A549 (cell line): ENCODE measurements around the gene FSTL4. TPM values are rescaled to one million over a fixed set of nuclear protein-coding genes. Genes with fewer than 3 reads are reported as not detected.

Experiments
- ATAC-seq, 2 experiments: fragments of 200-7000 bp in 1 of 2; fragments of >200 bp in 1 of 2; cut with Nextera tagmentation in 1 of 2; cut with Tn5 transposase in 1 of 2; 3 replicates each; pipeline versions ENCODE4 v1.8.0 to v1.9.1; 2018 to 2020; ENCODE audit warnings: mild to moderate bottlenecking in 1 of 2, moderate library complexity in 1 of 2
- CTCF ChIA-PET: fragments of 300-600 bp; sonication (Branson Sonifier 250); formaldehyde crosslinking; extraction: SDS; loops from one replicate; lab custom pipeline; 2021; ENCODE audit warnings: antibody characterized with exemption, inconsistent platforms; lab: Yijun Ruan, JAX
- POLR2A ChIA-PET: fragments of 350-600 bp; formaldehyde crosslinking; extraction: SDS; loops from one replicate; lab custom pipeline; 2021; ENCODE audit warnings: antibody characterized with exemption, inconsistent platforms; lab: Yijun Ruan, JAX
- DNase-seq, 2 experiments: peaks; one replicate each; pipeline versions ENCODE4 v3.0.0 to v3.0.0-alpha.2; 2011 to 2016; ENCODE audit warnings: low read depth in 1 of 2, low spot score in 1 of 2
- FAIRE-seq: peaks from 2 replicates; lab custom pipeline; 2011; peaks lifted over from hg19 to GRCh38; lab: Jason Lieb, UNC
- H3K27ac ChIP-seq, 2 experiments: fragments of >200 bp; sonication (Bioruptor Twin); formaldehyde crosslinking; 3 replicates each; pipeline ENCODE4 v1.5.1; 2016 to 2017
- H3K4me1 ChIP-seq: fragments of >200 bp; sonication (Bioruptor Twin); formaldehyde crosslinking; 3 replicates; pipeline ENCODE4 v1.6.1; 2016
- H3K4me2 ChIP-seq: fragments of >200 bp; sonication (Bioruptor Twin); formaldehyde crosslinking; 3 replicates; pipeline ENCODE4 v1.6.1; 2016
- H3K4me3 ChIP-seq: fragments of >200 bp; sonication (Bioruptor Twin); formaldehyde crosslinking; 3 replicates; pipeline ENCODE4 v1.5.1; 2016
- H3K9me3 ChIP-seq: fragments of >200 bp; sonication (Bioruptor Twin); formaldehyde crosslinking; 3 replicates; pipeline ENCODE4 v1.6.1; 2016
- CEBPB ChIP-seq, 2 experiments: fragments of >200 bp in 1 of 2; sonication (Bioruptor Twin) in 1 of 2; formaldehyde crosslinking in 1 of 2; IDR thresholded peaks; 2 replicates each; pipeline ENCODE4 v1.6.1; 2012 to 2016
- EHF ChIP-seq: fragments of 250-450 bp; sonication (Bioruptor Pico); IDR thresholded peaks from 2 replicates; pipeline ENCODE4 v1.5.0; 2020; ENCODE audit warnings: mild to moderate bottlenecking
- EP300 ChIP-seq, 2 experiments: fragments of >200 bp; sonication (Bioruptor Twin); formaldehyde crosslinking; IDR thresholded peaks; 2 replicates in 1 of 2; 3 replicates in 1 of 2; pipeline ENCODE4 v1.6.1; 2016 to 2017
- ESRRA ChIP-seq: fragments of 150-350 bp; IDR thresholded peaks from 2 replicates; pipeline ENCODE4 v1.6.1; 2014; ENCODE audit warnings: mild to moderate bottlenecking, low read length, borderline replicate concordance
- GATA3 ChIP-seq: IDR thresholded peaks from 2 replicates; pipeline ENCODE4 v1.6.1; 2012; ENCODE audit warnings: borderline replicate concordance
- JUN ChIP-seq, 2 experiments: fragments of >200 bp; sonication (Bioruptor Twin); formaldehyde crosslinking; IDR thresholded peaks; 2 replicates in 1 of 2; 3 replicates in 1 of 2; pipeline ENCODE4 v1.6.1; 2016 to 2017
- KDM5A ChIP-seq: fragments of 200-600 bp; sonication (generic); IDR thresholded peaks from 2 replicates; pipeline ENCODE4 v1.6.1; 2016; ENCODE audit warnings: antibody characterized with exemption, mild to moderate bottlenecking
- MAZ ChIP-seq: fragments of 150-350 bp; IDR thresholded peaks from 2 replicates; pipeline ENCODE4 v1.6.1; 2014; ENCODE audit warnings: antibody characterized with exemption, low read depth, low read length, borderline replicate concordance
- NFE2L2 ChIP-seq: fragments of 150-350 bp; conservative IDR thresholded peaks from 2 replicates; pipeline ENCODE4 v1.6.1; 2014; ENCODE audit warnings: low read length
- PBX3 ChIP-seq: IDR thresholded peaks from 2 replicates; pipeline ENCODE4 v1.6.1; 2012
- PHF8 ChIP-seq: fragments of 200-600 bp; sonication (generic); IDR thresholded peaks from 2 replicates; pipeline ENCODE4 v1.6.1; 2016; ENCODE audit warnings: low read depth, mild to moderate bottlenecking, antibody characterized with exemption, moderate library complexity, borderline replicate concordance
- POLR2AphosphoS2 ChIP-seq: conservative IDR thresholded peaks from 2 replicates; pipeline ENCODE4 v1.6.1; 2012; ENCODE audit warnings: low read length, improper control_type of control experiment, inconsistent platforms
- RAD21 ChIP-seq, 2 experiments: fragments of >200 bp in 1 of 2; sonication (Bioruptor Twin) in 1 of 2; formaldehyde crosslinking in 1 of 2; IDR thresholded peaks in 1 of 2; conservative IDR thresholded peaks in 1 of 2; 2 replicates in 1 of 2; 3 replicates in 1 of 2; pipeline ENCODE4 v1.6.1; 2012 to 2018; ENCODE audit warnings: inconsistent platforms in 1 of 2
- RCOR1 ChIP-seq: fragments of 150-350 bp; IDR thresholded peaks from 2 replicates; pipeline ENCODE4 v1.6.1; 2014; ENCODE audit warnings: antibody characterized with exemption, low read length, low read depth
- RFX5 ChIP-seq: fragments of 450-650 bp; IDR thresholded peaks from 2 replicates; pipeline ENCODE4 v1.7.1; 2014; ENCODE audit warnings: antibody characterized with exemption, mild to moderate bottlenecking, moderate library complexity
- SMC3 ChIP-seq: fragments of >200 bp; sonication (Bioruptor Twin); formaldehyde crosslinking; IDR thresholded peaks from 3 replicates; pipeline ENCODE4 v1.6.1; 2018; ENCODE audit warnings: inconsistent platforms
- ZFP36 ChIP-seq: fragments of 450-650 bp; IDR thresholded peaks from 2 replicates; pipeline ENCODE4 v1.6.1; 2014; ENCODE audit warnings: borderline replicate concordance; ENCODE audit not compliant: partially characterized antibody
- WGBS: methylation state at CpG from one replicate; pipeline ENCODE4 v1.1.6; 2017; ENCODE audit errors: missing lambda C conversion rate; 5-methylcytosine and 5-hydroxymethylcytosine counted together
- polyA plus RNA-seq, 4 experiments: library from polyadenylated mRNA; depleted of rRNA in 3 of 4; stranded (reverse); fragments of >200 nt; fragmentation: RNase III in 1 of 4; extraction: RNeasy Plus Mini Kit Qiagen cat#74134 plus additional on column Dnase treatment in 1 of 4; gene quantifications; 2 replicates in 3 of 4; 3 replicates in 1 of 4; pipeline ENCODE4 v1.2.3, GENCODE V29; 2011 to 2017
- TF ChIP-seq, protein P1 (sequence below): IDR thresholded peaks from 2 replicates; pipeline ENCODE4 v1.6.1; 2012
- TF ChIP-seq, protein P2 (sequence below): fragments of 150-350 bp; IDR thresholded peaks from 2 replicates; pipeline ENCODE4 v1.6.1; 2014; ENCODE audit warnings: low read depth, mild to moderate bottlenecking, low read length
- TF ChIP-seq, protein P3 (sequence below): IDR thresholded peaks from 2 replicates; pipeline ENCODE4 v1.6.1; 2012; ENCODE audit warnings: low read depth, borderline replicate concordance
- TF ChIP-seq, protein P4 (sequence below): fragments of 200-600 bp; sonication (generic); IDR thresholded peaks from 2 replicates; pipeline ENCODE4 v1.6.1; 2016; ENCODE audit warnings: antibody characterized with exemption, mild to moderate bottlenecking, moderate library complexity

The FSTL4 gene
- polyA plus RNA-seq, 2 of the 4 experiments (the other 2 are of a cell fraction), result 1.6 to 1.8 TPM

DNA sequence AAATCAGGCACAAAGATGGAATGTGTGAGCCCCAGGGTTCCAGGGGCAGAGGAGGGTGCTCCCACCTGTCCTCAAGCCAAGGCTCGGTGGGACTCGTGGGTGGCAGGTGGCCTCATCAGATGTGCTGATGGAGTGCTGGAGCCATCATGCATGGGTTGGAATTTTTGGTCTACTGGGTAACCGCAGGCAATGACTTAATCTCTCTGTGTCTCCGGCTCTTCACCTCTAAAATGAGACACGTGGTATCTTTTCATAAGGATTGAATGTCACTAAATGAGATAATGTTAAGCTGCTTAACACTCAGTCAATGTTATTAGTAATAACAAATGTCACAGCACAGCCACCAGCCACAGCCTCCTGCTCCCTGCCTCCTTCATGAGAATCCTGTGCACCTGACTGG is 315.0 kb downstream of the FSTL4 start (continued):
- TF ChIP-seq, protein P1, sequence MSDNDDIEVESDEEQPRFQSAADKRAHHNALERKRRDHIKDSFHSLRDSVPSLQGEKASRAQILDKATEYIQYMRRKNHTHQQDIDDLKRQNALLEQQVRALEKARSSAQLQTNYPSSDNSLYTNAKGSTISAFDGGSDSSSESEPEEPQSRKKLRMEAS, result no peak
- TF ChIP-seq, protein P2, sequence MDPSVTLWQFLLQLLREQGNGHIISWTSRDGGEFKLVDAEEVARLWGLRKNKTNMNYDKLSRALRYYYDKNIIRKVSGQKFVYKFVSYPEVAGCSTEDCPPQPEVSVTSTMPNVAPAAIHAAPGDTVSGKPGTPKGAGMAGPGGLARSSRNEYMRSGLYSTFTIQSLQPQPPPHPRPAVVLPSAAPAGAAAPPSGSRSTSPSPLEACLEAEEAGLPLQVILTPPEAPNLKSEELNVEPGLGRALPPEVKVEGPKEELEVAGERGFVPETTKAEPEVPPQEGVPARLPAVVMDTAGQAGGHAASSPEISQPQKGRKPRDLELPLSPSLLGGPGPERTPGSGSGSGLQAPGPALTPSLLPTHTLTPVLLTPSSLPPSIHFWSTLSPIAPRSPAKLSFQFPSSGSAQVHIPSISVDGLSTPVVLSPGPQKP, result no peak
- TF ChIP-seq, protein P3, sequence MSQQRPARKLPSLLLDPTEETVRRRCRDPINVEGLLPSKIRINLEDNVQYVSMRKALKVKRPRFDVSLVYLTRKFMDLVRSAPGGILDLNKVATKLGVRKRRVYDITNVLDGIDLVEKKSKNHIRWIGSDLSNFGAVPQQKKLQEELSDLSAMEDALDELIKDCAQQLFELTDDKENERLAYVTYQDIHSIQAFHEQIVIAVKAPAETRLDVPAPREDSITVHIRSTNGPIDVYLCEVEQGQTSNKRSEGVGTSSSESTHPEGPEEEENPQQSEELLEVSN, result no peak
- TF ChIP-seq CEBPB (IDR thresholded peaks at IDR 0.05) (no peak), RCOR1 (no peak), ZFP36 (no peak), POLR2AphosphoS2 (no peak), JUN (IDR thresholded peaks at IDR 0.05) (no peak)

GRCh38 chr5:133296624-133297023 is 315.7 kb downstream of the FSTL4 start:
- Histone ChIP-seq H3K4me1 (peaks cover 13% of the 10 kb centered on the region), H3K27ac (no peak overlapping the region), H3K4me3 (no peak overlapping the region), H3K4me2 (no peak overlapping the region), H3K9me3 (no peaks in the 10 kb centered on the region)
- TF ChIP-seq PHF8 (no peak), GATA3 (no peak), ESRRA (no peak), EHF (CRISPR knock-in tag) (no peak), SMC3 (no peak), RCOR1 (no peak), MAZ (no peak), KDM5A (no peak), EP300 (IDR thresholded peaks at IDR 0.05) (no peak), RFX5 (no peak), RAD21 (conservative IDR thresholded peaks at IDR 0.05 in 1 of 2, IDR thresholded peaks at IDR 0.05 in 1 of 2) (no peak), PBX3 (no peak)
- TF ChIP-seq, protein P3, result no peak
- TF ChIP-seq, protein P1, result no peak
- ChIA-PET CTCF (interaction anchor here (2.0 kb wide), 1 partner anchor 186 kb away, joined by 7 read pairs; no protein-coding TSS in a partner anchor), POLR2A (no interaction called here)
- FAIRE-seq (no peak), ATAC-seq (no peak), DNase-seq (no peak)
- 50% methylated on average over 5 of the region's 5 CpGs for WGBS

DNA sequence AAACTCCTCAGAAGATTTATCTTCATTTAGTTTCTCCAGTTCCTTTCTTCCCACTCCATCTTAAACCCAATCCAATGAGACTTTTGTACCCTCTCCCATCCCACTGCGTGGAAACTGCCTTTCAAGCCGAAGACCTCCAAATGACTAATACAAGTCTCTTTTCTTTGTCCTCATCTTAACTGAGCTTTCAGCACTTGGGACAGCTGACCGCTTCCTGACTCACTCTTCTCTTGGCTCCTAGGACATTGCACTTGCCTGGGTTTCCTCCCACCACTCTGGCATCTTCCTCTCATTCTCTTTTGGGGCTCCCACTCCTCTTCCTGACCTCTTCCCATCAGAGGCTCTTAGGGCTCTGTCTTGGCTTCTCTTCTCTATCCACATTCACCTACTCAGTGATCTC is 316.8 kb downstream of the FSTL4 start:
- ChIA-PET CTCF (interaction anchor here (1.4 to 2.0 kb wide), 2 partner anchors 24 to 185 kb away, joined by 4 to 7 read pairs; no protein-coding TSS in a partner anchor), POLR2A (no interaction called here)
- no peak for DNase-seq
- Histone ChIP-seq H3K4me1 (peaks cover 24% of the 10 kb centered on the region), H3K27ac (no peak overlapping the region), H3K4me2 (no peak overlapping the region), H3K9me3 (no peaks in the 10 kb centered on the region), H3K4me3 (no peak overlapping the region)
- ATAC-seq, result no peak
- 56% methylated on average over 3 of the region's 3 CpGs for whole genome bisulfite sequencing
- FAIRE-seq, result no peak
- TF ChIP-seq, protein P4, sequence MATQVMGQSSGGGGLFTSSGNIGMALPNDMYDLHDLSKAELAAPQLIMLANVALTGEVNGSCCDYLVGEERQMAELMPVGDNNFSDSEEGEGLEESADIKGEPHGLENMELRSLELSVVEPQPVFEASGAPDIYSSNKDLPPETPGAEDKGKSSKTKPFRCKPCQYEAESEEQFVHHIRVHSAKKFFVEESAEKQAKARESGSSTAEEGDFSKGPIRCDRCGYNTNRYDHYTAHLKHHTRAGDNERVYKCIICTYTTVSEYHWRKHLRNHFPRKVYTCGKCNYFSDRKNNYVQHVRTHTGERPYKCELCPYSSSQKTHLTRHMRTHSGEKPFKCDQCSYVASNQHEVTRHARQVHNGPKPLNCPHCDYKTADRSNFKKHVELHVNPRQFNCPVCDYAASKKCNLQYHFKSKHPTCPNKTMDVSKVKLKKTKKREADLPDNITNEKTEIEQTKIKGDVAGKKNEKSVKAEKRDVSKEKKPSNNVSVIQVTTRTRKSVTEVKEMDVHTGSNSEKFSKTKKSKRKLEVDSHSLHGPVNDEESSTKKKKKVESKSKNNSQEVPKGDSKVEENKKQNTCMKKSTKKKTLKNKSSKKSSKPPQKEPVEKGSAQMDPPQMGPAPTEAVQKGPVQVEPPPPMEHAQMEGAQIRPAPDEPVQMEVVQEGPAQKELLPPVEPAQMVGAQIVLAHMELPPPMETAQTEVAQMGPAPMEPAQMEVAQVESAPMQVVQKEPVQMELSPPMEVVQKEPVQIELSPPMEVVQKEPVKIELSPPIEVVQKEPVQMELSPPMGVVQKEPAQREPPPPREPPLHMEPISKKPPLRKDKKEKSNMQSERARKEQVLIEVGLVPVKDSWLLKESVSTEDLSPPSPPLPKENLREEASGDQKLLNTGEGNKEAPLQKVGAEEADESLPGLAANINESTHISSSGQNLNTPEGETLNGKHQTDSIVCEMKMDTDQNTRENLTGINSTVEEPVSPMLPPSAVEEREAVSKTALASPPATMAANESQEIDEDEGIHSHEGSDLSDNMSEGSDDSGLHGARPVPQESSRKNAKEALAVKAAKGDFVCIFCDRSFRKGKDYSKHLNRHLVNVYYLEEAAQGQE, result peak; percentile 71; the same call in 1 of the 2 replicates
- TF ChIP-seq NFE2L2, result no peak
